Smooth muscle cell (in vitro differentiated cells): ENCODE data around the gene SOX15. TPM values are rescaled to one million over a fixed set of nuclear protein-coding genes. Genes with fewer than 3 reads are reported as not detected.

Source experiments
- DNase-seq: peaks from one replicate; lab custom pipeline; 2025; ENCODE audit not compliant: unreplicated experiment; lab: John Stamatoyannopoulos, UW
- H2AFZ ChIP-seq: fragments of 200-600 bp; sonication (generic); 2 replicates; pipeline ENCODE4 v1.6.0; 2016; ENCODE audit warnings: antibody characterized with exemption, low read depth, mild to moderate bottlenecking
- H3F3A ChIP-seq: fragments of 200-600 bp; sonication (generic); 2 replicates; pipeline ENCODE4 v1.6.0; 2017; ENCODE audit warnings: antibody characterized with exemption, low read depth
- H3K27ac ChIP-seq: fragments of 200-600 bp; sonication (generic); 2 replicates; pipeline ENCODE4 v1.5.1; 2016; ENCODE audit warnings: low read depth, mild to moderate bottlenecking
- H3K27me3 ChIP-seq: fragments of 200-600 bp; sonication (generic); 2 replicates; pipeline ENCODE4 v1.6.1; 2016; ENCODE audit warnings: low read depth, mild to moderate bottlenecking
- H3K36me3 ChIP-seq: fragments of 200-600 bp; sonication (generic); 2 replicates; pipeline ENCODE4 v1.5.1; 2016; ENCODE audit warnings: low read depth
- H3K4me1 ChIP-seq: fragments of 200-600 bp; sonication (generic); 2 replicates; pipeline ENCODE4 v1.5.1; 2016; ENCODE audit warnings: low read depth
- H3K4me2 ChIP-seq: fragments of 200-600 bp; sonication (generic); 2 replicates; pipeline ENCODE4 v1.6.0; 2016; ENCODE audit warnings: mild to moderate bottlenecking
- H3K4me3 ChIP-seq: fragments of 200-600 bp; sonication (generic); 2 replicates; pipeline ENCODE4 v1.5.1; 2016; ENCODE audit warnings: mild to moderate bottlenecking
- H3K79me2 ChIP-seq: fragments of 200-600 bp; sonication (generic); 2 replicates; pipeline ENCODE4 v1.6.0; 2016; ENCODE audit warnings: low read depth, mild to moderate bottlenecking
- H3K9ac ChIP-seq: fragments of 200-600 bp; sonication (generic); 2 replicates; pipeline ENCODE4 v1.6.0; 2016; ENCODE audit warnings: low read depth
- H3K9me3 ChIP-seq: fragments of 200-600 bp; sonication (generic); replicated peaks from 2 replicates; pipeline ENCODE4 v1.5.1; 2016; ENCODE audit warnings: low read depth
- H4K20me1 ChIP-seq: fragments of 200-600 bp; sonication (generic); 2 replicates; pipeline ENCODE4 v1.6.0; 2016; ENCODE audit warnings: low read depth
- WGBS: methylation state at CpG from one replicate; pipeline ENCODE4 v1.1.7; 2016; ENCODE audit warnings: low lambda C conversion rate; 5-methylcytosine and 5-hydroxymethylcytosine counted together
- polyA plus RNA-seq: library from polyadenylated mRNA; unstranded; fragments of >200 nt; fragmentation: Nextera tagmentation; extraction: Ambion mirVana; gene quantifications from 2 replicates; pipeline ENCODE4 v1.2.1, GENCODE V29; 2016
- total RNA-seq: library from RNA; depleted of rRNA; stranded (reverse); fragments of >200 nt; gene quantifications from 2 replicates; pipeline ENCODE4 v1.2.3, GENCODE V29; 2014
- TF ChIP-seq, protein P1 (sequence below): fragments of 200-600 bp; sonication (generic); IDR thresholded peaks from 2 replicates; pipeline ENCODE4 v1.5.1; 2017; ENCODE audit warnings: borderline replicate concordance, mild to moderate bottlenecking, antibody characterized with exemption; ENCODE audit not compliant: insufficient read depth, poor library complexity, severe bottlenecking

The SOX15 gene
- total and polyA plus RNA-seq, 2 experiments from 2014 or later: 7.3 to 16.1 TPM

DNA sequence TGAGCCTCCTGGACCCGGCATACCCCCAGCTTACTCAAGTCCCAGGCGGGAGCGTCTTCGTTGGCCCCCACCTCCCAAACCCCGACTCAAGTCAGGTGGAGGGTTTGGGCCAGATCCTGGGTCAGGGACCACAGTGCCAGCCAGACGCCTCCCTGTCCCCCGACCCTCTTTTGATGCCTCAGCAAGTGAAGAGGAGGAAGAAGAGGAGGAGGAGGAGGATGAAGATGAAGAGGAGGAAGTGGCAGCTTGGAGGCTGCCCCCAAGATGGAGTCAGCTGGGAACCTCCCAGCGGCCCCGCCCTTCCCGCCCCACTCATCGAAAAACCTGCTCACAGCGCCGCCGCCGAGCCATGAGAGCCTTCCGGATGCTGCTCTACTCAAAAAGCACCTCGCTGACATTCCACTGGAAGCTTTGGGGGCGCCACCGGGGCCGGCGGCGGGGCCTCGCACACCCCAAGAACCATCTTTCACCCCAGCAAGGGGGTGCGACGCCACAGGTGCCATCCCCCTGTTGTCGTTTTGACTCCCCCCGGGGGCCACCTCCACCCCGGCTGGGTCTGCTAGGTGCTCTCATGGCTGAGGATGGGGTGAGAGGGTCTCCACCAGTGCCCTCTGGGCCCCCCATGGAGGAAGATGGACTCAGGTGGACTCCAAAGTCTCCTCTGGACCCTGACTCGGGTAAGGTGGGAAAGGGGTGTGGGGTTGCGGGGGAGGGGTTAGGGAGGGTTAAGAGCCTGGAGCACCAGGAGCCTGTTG, 26.6 kb downstream of the SOX15 start:
- H3F3A ChIP-seq: peaks cover 5% of the 10 kb centered on the region
- peaks cover 9% of the 10 kb centered on the region for H3K36me3 ChIP-seq
- H3K4me2 ChIP-seq: peak overlapping the region; percentile 97
- peak overlapping the region; percentile 97 for H3K4me3 ChIP-seq
- peaks cover 54% of the 10 kb centered on the region for H3K79me2 ChIP-seq
- no peaks in the 10 kb centered on the region for H3K9me3 ChIP-seq
- no peak overlapping the region for H3K27ac ChIP-seq
- TF ChIP-seq, protein P1, sequence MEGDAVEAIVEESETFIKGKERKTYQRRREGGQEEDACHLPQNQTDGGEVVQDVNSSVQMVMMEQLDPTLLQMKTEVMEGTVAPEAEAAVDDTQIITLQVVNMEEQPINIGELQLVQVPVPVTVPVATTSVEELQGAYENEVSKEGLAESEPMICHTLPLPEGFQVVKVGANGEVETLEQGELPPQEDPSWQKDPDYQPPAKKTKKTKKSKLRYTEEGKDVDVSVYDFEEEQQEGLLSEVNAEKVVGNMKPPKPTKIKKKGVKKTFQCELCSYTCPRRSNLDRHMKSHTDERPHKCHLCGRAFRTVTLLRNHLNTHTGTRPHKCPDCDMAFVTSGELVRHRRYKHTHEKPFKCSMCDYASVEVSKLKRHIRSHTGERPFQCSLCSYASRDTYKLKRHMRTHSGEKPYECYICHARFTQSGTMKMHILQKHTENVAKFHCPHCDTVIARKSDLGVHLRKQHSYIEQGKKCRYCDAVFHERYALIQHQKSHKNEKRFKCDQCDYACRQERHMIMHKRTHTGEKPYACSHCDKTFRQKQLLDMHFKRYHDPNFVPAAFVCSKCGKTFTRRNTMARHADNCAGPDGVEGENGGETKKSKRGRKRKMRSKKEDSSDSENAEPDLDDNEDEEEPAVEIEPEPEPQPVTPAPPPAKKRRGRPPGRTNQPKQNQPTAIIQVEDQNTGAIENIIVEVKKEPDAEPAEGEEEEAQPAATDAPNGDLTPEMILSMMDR: no peak
- 92% methylated on average over 30 of the region's 30 CpGs for WGBS
- peaks cover 18% of the 10 kb centered on the region for H3K4me1 ChIP-seq
- H3K9ac ChIP-seq: no peak overlapping the region
- no peak for DNase-seq
- H2AFZ ChIP-seq: no peak overlapping the region
- H3K27me3 ChIP-seq: no peaks in the 10 kb centered on the region
- H4K20me1 ChIP-seq: no peaks in the 10 kb centered on the region

DNA sequence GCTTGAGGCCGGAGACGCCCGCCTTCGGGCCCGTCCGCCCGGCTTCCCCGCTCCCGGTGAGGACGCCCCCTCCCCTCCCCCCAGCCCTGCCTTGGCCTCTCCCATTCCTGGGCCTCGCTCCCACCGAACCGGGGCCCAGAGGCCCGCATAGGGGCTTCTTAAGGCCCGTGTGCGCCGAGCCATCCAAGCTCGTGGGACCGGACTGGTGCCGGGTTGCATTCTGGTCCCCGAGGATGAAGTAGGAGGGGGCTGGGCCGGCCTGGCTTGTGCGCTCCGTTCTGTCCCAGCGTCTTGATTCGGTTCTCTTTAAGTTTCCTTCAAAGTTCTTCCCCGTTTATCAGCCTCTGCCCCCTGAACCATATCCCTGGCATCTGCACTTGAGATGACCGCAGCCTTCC, 27.7 kb downstream of the SOX15 start:
- H3K4me2 ChIP-seq: peak overlapping the region; percentile 97
- WGBS: 2% methylated on average over 14 of the region's 28 CpGs
- H3K79me2 ChIP-seq: peaks cover 49% of the 10 kb centered on the region
- H4K20me1 ChIP-seq: no peaks in the 10 kb centered on the region
- H3F3A ChIP-seq: peaks cover 5% of the 10 kb centered on the region
- H3K9me3 ChIP-seq: no peaks in the 10 kb centered on the region
- H3K27me3 ChIP-seq: no peaks in the 10 kb centered on the region
- peak overlapping the region; percentile 88 for H3K27ac ChIP-seq
- peaks cover 26% of the 10 kb centered on the region for H3K4me1 ChIP-seq
- DNase-seq: no peak
- H3K36me3 ChIP-seq: peaks cover 9% of the 10 kb centered on the region
- H2AFZ ChIP-seq: peak overlapping the region; percentile 72
- H3K9ac ChIP-seq: peak overlapping the region; percentile 89
- peak overlapping the region; percentile 97 for H3K4me3 ChIP-seq
- TF ChIP-seq, protein P1: no peak

DNA sequence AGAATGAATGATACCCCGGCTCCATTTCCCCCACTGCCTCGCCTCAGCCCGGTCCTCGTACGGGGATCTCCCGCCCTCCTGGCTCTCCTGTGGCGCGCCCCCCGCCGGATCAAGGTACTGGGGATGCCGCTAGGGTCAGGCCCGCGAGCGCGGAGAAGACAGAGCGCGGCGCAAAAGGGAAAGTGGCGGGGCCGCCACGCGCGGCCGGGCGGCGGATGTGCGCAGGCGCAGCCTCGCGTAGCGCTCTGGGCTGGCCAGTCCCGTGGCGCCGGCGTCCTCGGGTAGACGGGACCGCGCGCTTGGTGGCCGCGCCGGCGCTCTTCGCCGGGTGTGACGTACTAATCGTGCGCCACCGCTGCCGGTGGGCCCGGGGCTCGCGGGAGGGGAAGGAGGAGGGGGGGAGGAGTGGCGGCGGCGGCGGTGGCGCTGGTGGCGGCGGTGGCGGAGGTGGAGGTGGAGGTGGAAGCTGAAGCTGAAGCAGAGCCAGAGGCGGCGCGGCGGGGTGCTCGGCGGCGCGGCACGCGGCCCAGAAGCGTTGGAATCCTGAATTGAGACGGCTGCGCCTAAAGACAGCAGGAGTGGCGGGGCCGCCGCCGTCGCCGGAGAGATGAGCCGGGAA, 28.2 kb downstream of the SOX15 start, which contains the start of gene SENP3:
Gene SENP3, plus strand, starts transcription at position 331 of the 619 bp plus-strand sequence. CDS start 1,158 bp downstream, outside the sequence.
- DNase-seq: peak; percentile 82
- Histone ChIP-seq H3K79me2 (peaks cover 44% of the 10 kb centered on the region), H2AFZ (peak within 1 kb of the TSS; percentile 97), H3K27ac (peak within 1 kb of the TSS; percentile 88), H3K36me3 (peaks cover 9% of the 10 kb centered on the region), H3K4me3 (peak within 1 kb of the TSS; percentile 97), H3K4me1 (peaks cover 26% of the 10 kb centered on the region), H3F3A (peaks cover 5% of the 10 kb centered on the region), H3K27me3 (no peaks in the 10 kb centered on the region), H3K4me2 (peak within 1 kb of the TSS; percentile 97), H4K20me1 (no peaks in the 10 kb centered on the region), H3K9me3 (no peaks in the 10 kb centered on the region), H3K9ac (peak within 1 kb of the TSS; percentile 89)
- TF ChIP-seq, protein P1: no peak
- under 1% methylated on average over 50 of the region's 82 CpGs for whole genome bisulfite sequencing
